ENCODE results near the gene TEX2. TPM values are rescaled to one million over a fixed set of nuclear protein-coding genes. Genes with fewer than 3 reads are reported as not detected.

The TEX2 gene
- total RNA-seq, 1 experiment from 2014 or later, result 20.2 TPM

- intact Hi-C loops (cut with micrococcal nuclease; ENCODE audit: unreplicated experiment), result no loop called here
- no peaks in the 10 kb centered on the region for H3K9me3 Mint-ChIP-seq (ENCODE audit: unreplicated experiment)
- H3K27ac Mint-ChIP-seq (ENCODE audit: unreplicated experiment), result no peak overlapping the region
- TF ChIP-seq CTCF (IDR thresholded peaks at IDR 0.05; ENCODE audit: insufficient read depth in 1 of 2, low read depth in 1 of 2, low read length in 1 of 2, severe bottlenecking in 1 of 2, unreplicated experiment in 1 of 2), result no peak
- Histone ChIP-seq H3K9me3 (no peaks in the 10 kb centered on the region), H3K4me1 (peaks cover 11% of the 10 kb centered on the region; the same call in 1 of the 2 replicates), H3K27me3 (replicated peaks; ENCODE audit: control insufficient read depth, insufficient read depth, low read length) (no peaks in the 10 kb centered on the region), H3K4me3 (ENCODE audit: low read depth, low read length) (no peak overlapping the region), H3K36me3 (ENCODE audit: control insufficient read depth, insufficient read depth, low read length) (no peaks in the 10 kb centered on the region)
- POLR2A ChIA-PET, result no interaction called here
- no peak overlapping the region for H3K4me3 Mint-ChIP-seq (ENCODE audit: unreplicated experiment)
- no peaks in the 10 kb centered on the region for H3K27me3 Mint-ChIP-seq (ENCODE audit: insufficient read depth, unreplicated experiment)
- H3K36me3 Mint-ChIP-seq (ENCODE audit: insufficient read depth, unreplicated experiment), result no peaks in the 10 kb centered on the region
- CTCF ChIA-PET, result interaction anchor here (0.6 kb wide), 2 partner anchors 9 to 320 kb away, joined by 4 read pairs; no protein-coding TSS in a partner anchor
- peaks cover 7% of the 10 kb centered on the region for H3K4me1 Mint-ChIP-seq (ENCODE audit: low read depth, unreplicated experiment)
- BruUV-seq (replicated peaks), result no TSS peak
- no peak for DNase-seq
These were observed 9.9 kb upstream of the TEX2 start for GRCh38 chr17:64273006-64273405.

- intact Hi-C loops (cut with micrococcal nuclease; ENCODE audit: unreplicated experiment), result no loop called here
- H3K27me3 Mint-ChIP-seq (ENCODE audit: insufficient read depth, unreplicated experiment), result peaks cover 7% of the 10 kb centered on the region
- Histone ChIP-seq H3K4me1 (peaks cover 4% of the 10 kb centered on the region; the same call in 1 of the 2 replicates), H3K4me3 (ENCODE audit: low read depth, low read length) (no peak overlapping the region), H3K9me3 (no peaks in the 10 kb centered on the region), H3K27me3 (replicated peaks; ENCODE audit: control insufficient read depth, insufficient read depth, low read length) (no peaks in the 10 kb centered on the region), H3K36me3 (ENCODE audit: control insufficient read depth, insufficient read depth, low read length) (no peaks in the 10 kb centered on the region)
- TF ChIP-seq CTCF (IDR thresholded peaks at IDR 0.05; ENCODE audit: insufficient read depth in 1 of 2, low read depth in 1 of 2, low read length in 1 of 2, severe bottlenecking in 1 of 2, unreplicated experiment in 1 of 2), result no peak
- no peak overlapping the region for H3K27ac Mint-ChIP-seq (ENCODE audit: unreplicated experiment)
- H3K9me3 Mint-ChIP-seq (ENCODE audit: unreplicated experiment), result no peaks in the 10 kb centered on the region
- no peak for DNase-seq
- BruUV-seq (replicated peaks), result no TSS peak
- ChIA-PET POLR2A (no interaction called here), CTCF (no interaction called here)
- no peaks in the 10 kb centered on the region for H3K4me1 Mint-ChIP-seq (ENCODE audit: low read depth, unreplicated experiment)
- H3K36me3 Mint-ChIP-seq (ENCODE audit: insufficient read depth, unreplicated experiment), result no peaks in the 10 kb centered on the region
- H3K4me3 Mint-ChIP-seq (ENCODE audit: unreplicated experiment), result no peak overlapping the region
These were observed 7.8 kb upstream of the TEX2 start for GRCh38 chr17:64270885-64271284.

- TF ChIP-seq CTCF (IDR thresholded peaks at IDR 0.05; ENCODE audit: insufficient read depth in 1 of 2, low read depth in 1 of 2, low read length in 1 of 2, severe bottlenecking in 1 of 2, unreplicated experiment in 1 of 2), result no peak
- H3K9me3 Mint-ChIP-seq (ENCODE audit: unreplicated experiment), result no peaks in the 10 kb centered on the region
- no peak overlapping the region for H3K27ac Mint-ChIP-seq (ENCODE audit: unreplicated experiment)
- POLR2A ChIA-PET, result no interaction called here
- Histone ChIP-seq H3K27me3 (replicated peaks; ENCODE audit: control insufficient read depth, insufficient read depth, low read length) (no peaks in the 10 kb centered on the region), H3K36me3 (ENCODE audit: control insufficient read depth, insufficient read depth, low read length) (no peaks in the 10 kb centered on the region), H3K9me3 (no peaks in the 10 kb centered on the region), H3K4me3 (ENCODE audit: low read depth, low read length) (no peak overlapping the region), H3K4me1 (peaks cover 4% of the 10 kb centered on the region; the same call in 1 of the 2 replicates)
- no TSS peak for BruUV-seq (replicated peaks)
- intact Hi-C loops (cut with micrococcal nuclease; ENCODE audit: unreplicated experiment), result no loop called here
- no peaks in the 10 kb centered on the region for H3K36me3 Mint-ChIP-seq (ENCODE audit: insufficient read depth, unreplicated experiment)
- peaks cover 7% of the 10 kb centered on the region for H3K27me3 Mint-ChIP-seq (ENCODE audit: insufficient read depth, unreplicated experiment)
- no peaks in the 10 kb centered on the region for H3K4me1 Mint-ChIP-seq (ENCODE audit: low read depth, unreplicated experiment)
- CTCF ChIA-PET, result no interaction called here
- H3K4me3 Mint-ChIP-seq (ENCODE audit: unreplicated experiment), result no peak overlapping the region
- DNase-seq, result no peak
These were observed 6.9 kb upstream of the TEX2 start for GRCh38 chr17:64269687-64270649.
